GM12864 (cell line): ENCODE measurements around the gene AP2B1.

ENCODE experiments used
- DNase-seq: peaks from one replicate; pipeline ENCODE4 v3.0.0-alpha.2; 2011; ENCODE audit warnings: low read depth
- H3K4me3 ChIP-seq: 2 replicates; pipeline ENCODE4 v1.5.1; 2011; ENCODE audit warnings: mild to moderate bottlenecking, low read depth, low read length, control low read depth
- TF ChIP-seq, protein P1 (sequence below): IDR thresholded peaks from 2 replicates; pipeline ENCODE4 v1.5.1; 2011; ENCODE audit warnings: low read depth, mild to moderate bottlenecking, moderate library complexity, low read length, control low read depth, inconsistent platforms; ENCODE audit errors: missing control alignments

Gene AP2B1

DNA sequence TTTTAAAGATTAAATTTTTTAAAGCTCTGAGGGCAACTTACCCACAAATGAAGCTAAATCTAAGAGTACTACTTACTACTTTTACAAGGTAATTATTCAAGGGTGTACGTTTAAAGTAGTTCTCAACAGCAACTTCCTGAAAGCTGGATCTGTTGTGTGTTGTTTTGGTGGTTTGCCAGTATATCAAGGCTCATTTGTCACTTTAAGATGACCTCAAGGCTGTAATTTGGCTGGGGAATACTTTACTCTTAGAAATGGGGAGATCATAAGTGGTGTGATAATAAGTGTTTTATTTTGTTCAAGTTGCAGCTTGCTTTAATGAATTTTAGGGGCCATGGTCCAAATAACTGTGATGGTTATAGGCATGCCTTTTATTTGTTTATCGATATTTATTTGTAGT, 30.4 kb downstream of the AP2B1 start:
- H3K4me3 ChIP-seq = no peak overlapping the region
- TF ChIP-seq, protein P1, sequence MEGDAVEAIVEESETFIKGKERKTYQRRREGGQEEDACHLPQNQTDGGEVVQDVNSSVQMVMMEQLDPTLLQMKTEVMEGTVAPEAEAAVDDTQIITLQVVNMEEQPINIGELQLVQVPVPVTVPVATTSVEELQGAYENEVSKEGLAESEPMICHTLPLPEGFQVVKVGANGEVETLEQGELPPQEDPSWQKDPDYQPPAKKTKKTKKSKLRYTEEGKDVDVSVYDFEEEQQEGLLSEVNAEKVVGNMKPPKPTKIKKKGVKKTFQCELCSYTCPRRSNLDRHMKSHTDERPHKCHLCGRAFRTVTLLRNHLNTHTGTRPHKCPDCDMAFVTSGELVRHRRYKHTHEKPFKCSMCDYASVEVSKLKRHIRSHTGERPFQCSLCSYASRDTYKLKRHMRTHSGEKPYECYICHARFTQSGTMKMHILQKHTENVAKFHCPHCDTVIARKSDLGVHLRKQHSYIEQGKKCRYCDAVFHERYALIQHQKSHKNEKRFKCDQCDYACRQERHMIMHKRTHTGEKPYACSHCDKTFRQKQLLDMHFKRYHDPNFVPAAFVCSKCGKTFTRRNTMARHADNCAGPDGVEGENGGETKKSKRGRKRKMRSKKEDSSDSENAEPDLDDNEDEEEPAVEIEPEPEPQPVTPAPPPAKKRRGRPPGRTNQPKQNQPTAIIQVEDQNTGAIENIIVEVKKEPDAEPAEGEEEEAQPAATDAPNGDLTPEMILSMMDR = no peak
- DNase-seq = no peak

DNA sequence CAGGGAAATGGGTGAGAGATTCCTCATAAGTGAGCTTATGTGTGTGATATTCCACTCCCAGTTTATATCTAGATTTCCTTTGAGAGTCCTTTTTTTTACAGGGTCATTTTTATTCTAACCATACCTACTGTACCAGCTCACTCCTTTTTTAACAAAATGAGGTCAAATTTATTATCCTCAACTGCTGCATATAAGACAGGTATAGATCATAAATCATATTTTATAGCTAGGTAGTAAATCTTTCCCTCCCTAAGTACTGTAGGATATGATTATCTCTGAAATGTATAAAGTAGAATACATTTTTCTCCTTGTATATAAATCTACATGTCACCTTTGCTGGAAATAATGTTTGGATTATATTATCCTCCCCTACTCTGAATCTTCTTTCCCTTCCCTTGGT, 31.5 kb downstream of the AP2B1 start:
- TF ChIP-seq, protein P1 = no peak
- no peak for DNase-seq
- no peak overlapping the region for H3K4me3 ChIP-seq

DNA sequence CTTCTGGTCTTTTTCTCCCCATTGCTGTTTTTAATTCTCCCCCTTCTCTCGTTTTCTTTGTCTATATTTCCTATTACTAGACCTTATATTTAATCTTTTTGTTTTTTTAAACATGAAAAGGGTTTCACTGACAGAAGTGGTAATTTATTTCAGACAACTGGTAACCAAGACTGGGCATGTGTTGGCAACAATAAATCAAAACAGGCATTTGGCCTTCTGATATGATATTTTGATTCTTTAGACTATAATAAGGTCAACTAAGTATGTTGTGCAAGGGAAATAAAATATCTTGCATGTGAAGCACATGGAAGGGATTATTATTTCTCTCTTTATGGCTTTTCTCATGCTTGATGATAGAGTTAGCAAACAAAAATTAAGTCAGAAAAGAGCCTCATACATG, 34.6 kb downstream of the AP2B1 start:
- TF ChIP-seq, protein P1 = no peak
- no peak overlapping the region for H3K4me3 ChIP-seq
- no peak for DNase-seq

DNA sequence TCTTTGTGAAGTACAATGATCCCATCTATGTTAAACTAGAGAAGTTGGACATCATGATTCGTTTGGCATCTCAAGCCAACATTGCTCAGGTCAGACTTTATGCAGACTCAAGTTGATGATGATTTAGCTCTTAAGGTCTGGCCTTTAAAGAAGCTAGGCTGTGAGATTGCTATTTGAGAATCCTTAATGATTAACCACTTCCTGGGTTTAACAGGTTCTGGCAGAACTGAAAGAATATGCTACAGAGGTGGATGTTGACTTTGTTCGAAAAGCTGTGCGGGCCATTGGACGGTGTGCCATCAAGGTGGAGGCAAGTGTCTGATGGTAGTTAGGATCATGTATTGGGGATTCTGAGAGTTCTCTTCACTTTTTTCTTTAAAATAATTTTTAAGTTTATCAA, 40.3 kb downstream of the AP2B1 start:
- DNase-seq = no peak
- TF ChIP-seq, protein P1 = no peak
- H3K4me3 ChIP-seq = no peak overlapping the region

DNA sequence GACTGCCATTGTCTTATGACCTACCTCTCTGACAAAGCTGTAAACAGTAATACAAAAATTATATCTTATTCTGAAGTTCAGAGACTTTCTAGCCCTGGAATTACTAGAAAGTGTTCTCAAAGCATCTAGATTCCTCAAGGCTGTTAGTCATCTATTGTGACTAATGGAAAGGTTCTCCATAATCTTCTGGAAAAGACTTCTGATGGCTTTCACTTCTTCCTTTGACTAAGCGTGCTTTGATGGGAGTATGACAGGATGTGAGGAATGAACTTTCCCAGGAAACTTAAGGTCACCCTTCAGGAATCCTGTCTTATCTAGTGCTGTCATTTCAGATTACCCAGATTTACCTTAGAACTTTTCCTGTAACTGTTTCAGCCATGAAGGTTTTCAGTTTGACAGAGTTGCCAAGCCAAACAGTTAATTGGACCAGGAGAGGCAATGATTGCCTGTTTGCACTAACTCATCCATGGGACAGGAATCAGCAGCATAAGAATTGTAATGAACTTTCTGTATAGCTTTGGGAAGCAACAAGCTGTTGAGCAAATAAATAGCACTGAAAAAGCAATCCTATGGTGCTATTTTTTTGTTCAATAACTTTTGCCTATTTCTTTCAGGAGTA, 43.5 kb downstream of the AP2B1 start:
- DNase-seq = no peak
- H3K4me3 ChIP-seq = no peak overlapping the region
- TF ChIP-seq, protein P1 = no peak

DNA sequence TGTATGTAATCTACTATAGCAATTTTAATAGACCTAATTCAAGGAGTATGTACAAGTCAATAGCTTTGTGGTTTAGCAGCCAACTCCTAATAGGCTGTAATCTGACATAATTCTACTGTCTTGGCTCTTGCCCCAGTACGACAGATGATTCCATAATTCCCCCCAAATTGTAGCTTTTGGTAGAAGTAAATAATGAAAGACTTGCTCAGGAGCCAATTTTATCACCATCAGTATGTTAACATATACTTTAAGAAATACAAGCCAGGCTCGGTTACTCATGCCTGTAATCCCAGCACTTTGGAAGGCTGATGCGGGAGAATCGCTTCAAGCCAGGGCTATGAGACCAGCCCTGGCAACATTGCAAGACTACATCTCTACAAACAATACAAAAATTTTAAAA, 53.9 kb downstream of the AP2B1 start:
- TF ChIP-seq, protein P1 = no peak
- H3K4me3 ChIP-seq = no peak overlapping the region
- DNase-seq = no peak

DNA sequence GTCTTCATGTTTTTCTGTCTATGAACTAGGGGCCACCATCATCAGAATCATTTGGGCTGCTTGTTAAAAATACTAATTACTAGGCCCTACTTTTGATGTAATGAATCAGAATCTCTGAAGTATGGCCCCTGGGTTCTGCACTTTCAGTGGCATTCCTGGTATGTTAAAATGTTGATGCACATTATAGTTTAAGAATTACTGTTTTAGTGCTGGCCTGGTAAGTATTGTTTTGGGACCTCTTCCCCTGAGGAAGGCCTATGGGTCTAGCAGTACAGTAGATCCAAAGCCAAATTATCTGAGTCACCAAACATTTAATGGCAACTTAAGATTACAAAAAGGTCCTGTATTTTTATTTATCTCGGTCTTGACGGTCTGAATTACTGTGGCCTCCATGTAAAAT, 58.8 kb downstream of the AP2B1 start:
- H3K4me3 ChIP-seq = no peak overlapping the region
- TF ChIP-seq, protein P1 = no peak
- DNase-seq = no peak
